SU-DHL-6 (cell line): ENCODE results near the gene DLG2.

Experiments used
- EZH2phosphoT487 ChIP-seq: fragments of 200-600 bp; sonication (generic), shearing (Covaris generic); conservative IDR thresholded peaks from 2 replicates; pipeline ENCODE4 v1.6.1; 2018; ENCODE audit warnings: mild to moderate bottlenecking, antibody characterized with exemption, low read length, moderate library complexity, mixed read lengths
- TF ChIP-seq, protein P1 (sequence below): fragments of 200-600 bp; sonication (generic); IDR thresholded peaks from one replicate; pipeline ENCODE4 v1.5.1; 2017; ENCODE audit warnings: antibody characterized with exemption, mild to moderate bottlenecking, low read length, moderate library complexity; ENCODE audit not compliant: insufficient read depth, poor library complexity, severe bottlenecking

DNA sequence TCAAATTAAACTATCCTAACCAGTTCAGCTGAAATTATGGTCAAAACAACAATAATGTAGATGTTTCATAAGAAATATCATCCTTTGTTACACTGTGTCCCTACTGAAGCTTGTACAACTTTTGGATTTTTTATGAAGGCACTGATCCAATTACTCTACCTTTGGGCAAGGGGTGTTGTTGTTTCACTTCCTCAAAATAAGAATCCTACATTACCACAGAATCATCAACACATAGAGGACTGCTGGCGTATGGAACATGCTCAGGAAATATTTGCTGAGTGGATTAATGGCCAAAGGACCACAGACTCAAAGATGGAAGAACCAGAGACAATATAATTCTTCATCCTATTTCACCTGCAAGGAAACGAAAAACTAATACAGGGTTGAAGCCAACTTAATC, 1433.4 kb downstream of the DLG2 start:
- TF ChIP-seq, protein P1, sequence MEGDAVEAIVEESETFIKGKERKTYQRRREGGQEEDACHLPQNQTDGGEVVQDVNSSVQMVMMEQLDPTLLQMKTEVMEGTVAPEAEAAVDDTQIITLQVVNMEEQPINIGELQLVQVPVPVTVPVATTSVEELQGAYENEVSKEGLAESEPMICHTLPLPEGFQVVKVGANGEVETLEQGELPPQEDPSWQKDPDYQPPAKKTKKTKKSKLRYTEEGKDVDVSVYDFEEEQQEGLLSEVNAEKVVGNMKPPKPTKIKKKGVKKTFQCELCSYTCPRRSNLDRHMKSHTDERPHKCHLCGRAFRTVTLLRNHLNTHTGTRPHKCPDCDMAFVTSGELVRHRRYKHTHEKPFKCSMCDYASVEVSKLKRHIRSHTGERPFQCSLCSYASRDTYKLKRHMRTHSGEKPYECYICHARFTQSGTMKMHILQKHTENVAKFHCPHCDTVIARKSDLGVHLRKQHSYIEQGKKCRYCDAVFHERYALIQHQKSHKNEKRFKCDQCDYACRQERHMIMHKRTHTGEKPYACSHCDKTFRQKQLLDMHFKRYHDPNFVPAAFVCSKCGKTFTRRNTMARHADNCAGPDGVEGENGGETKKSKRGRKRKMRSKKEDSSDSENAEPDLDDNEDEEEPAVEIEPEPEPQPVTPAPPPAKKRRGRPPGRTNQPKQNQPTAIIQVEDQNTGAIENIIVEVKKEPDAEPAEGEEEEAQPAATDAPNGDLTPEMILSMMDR: no peak
- no peak for TF ChIP-seq EZH2phosphoT487
